Loucy (cell line): ENCODE data around the gene RBKS.

Experiments
- EZH2phosphoT487 ChIP-seq: fragments of 200-600 bp; IDR thresholded peaks from 2 replicates; pipeline ENCODE4 v1.6.1; 2018; ENCODE audit warnings: antibody characterized with exemption, mild to moderate bottlenecking, moderate library complexity, borderline replicate concordance
- TF ChIP-seq, protein P1 (sequence below): fragments of 200-600 bp; sonication (generic); conservative IDR thresholded peaks from 2 replicates; pipeline ENCODE4 v1.5.1; 2014; ENCODE audit warnings: mild to moderate bottlenecking, antibody characterized with exemption, low read length

GRCh38 chr2:27736031-27736889, 153.9 kb downstream of the RBKS start:
- TF ChIP-seq, protein P1, sequence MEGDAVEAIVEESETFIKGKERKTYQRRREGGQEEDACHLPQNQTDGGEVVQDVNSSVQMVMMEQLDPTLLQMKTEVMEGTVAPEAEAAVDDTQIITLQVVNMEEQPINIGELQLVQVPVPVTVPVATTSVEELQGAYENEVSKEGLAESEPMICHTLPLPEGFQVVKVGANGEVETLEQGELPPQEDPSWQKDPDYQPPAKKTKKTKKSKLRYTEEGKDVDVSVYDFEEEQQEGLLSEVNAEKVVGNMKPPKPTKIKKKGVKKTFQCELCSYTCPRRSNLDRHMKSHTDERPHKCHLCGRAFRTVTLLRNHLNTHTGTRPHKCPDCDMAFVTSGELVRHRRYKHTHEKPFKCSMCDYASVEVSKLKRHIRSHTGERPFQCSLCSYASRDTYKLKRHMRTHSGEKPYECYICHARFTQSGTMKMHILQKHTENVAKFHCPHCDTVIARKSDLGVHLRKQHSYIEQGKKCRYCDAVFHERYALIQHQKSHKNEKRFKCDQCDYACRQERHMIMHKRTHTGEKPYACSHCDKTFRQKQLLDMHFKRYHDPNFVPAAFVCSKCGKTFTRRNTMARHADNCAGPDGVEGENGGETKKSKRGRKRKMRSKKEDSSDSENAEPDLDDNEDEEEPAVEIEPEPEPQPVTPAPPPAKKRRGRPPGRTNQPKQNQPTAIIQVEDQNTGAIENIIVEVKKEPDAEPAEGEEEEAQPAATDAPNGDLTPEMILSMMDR, result no peak
- TF ChIP-seq EZH2phosphoT487, result no peak
